Loucy (cell line): ENCODE results near the gene BTN3A1.
"Not testable (repeated sequence)": the region's sequence is repeated elsewhere in the genome, so short reads cannot be mapped to it uniquely, and the experiment has no call there.

Experiments
- H2AFZ ChIP-seq: fragments of 200-600 bp; sonication (generic); 2 replicates; pipeline ENCODE4 v1.6.0; 2016; ENCODE audit warnings: antibody characterized with exemption, mild to moderate bottlenecking, low read length, moderate library complexity
- H3F3A ChIP-seq: fragments of 200-600 bp; 2 replicates; pipeline ENCODE4 v1.6.0; 2016; ENCODE audit warnings: antibody characterized with exemption, low read depth, mild to moderate bottlenecking
- H3K27me3 ChIP-seq: fragments of 200-600 bp; sonication (generic); 2 replicates; pipeline ENCODE4 v1.6.1; 2014; ENCODE audit warnings: low read length, mild to moderate bottlenecking; ENCODE audit not compliant: insufficient read depth, poor library complexity, severe bottlenecking
- H3K36me3 ChIP-seq: fragments of 200-600 bp; sonication (generic); 2 replicates; pipeline ENCODE4 v1.6.1; 2016; ENCODE audit warnings: low read length; ENCODE audit not compliant: insufficient read depth
- H3K4me1 ChIP-seq: fragments of 200-600 bp; sonication (generic); 2 replicates; pipeline ENCODE4 v1.5.1; 2014; ENCODE audit warnings: low read length, mild to moderate bottlenecking; ENCODE audit not compliant: insufficient read depth, poor library complexity, severe bottlenecking
- H3K4me2 ChIP-seq: fragments of 200-600 bp; sonication (generic); 2 replicates; pipeline ENCODE4 v1.6.0; 2014; ENCODE audit warnings: antibody characterized with exemption, low read length, low read depth, mild to moderate bottlenecking; ENCODE audit not compliant: poor library complexity, severe bottlenecking
- H3K4me3 ChIP-seq: fragments of 200-600 bp; sonication (generic); 2 replicates; pipeline ENCODE4 v1.5.1; 2014; ENCODE audit warnings: low read length, mild to moderate bottlenecking, mixed read lengths; ENCODE audit not compliant: poor library complexity, severe bottlenecking
- H3K79me2 ChIP-seq: fragments of 200-600 bp; sonication (generic); 2 replicates; pipeline ENCODE4 v1.6.1; 2014; ENCODE audit warnings: low read length; ENCODE audit not compliant: insufficient read depth
- H3K9ac ChIP-seq: fragments of 200-600 bp; sonication (generic); 2 replicates; pipeline ENCODE4 v1.6.0; 2014; ENCODE audit warnings: mild to moderate bottlenecking, low read depth, low read length, moderate library complexity; ENCODE audit not compliant: poor library complexity, severe bottlenecking
- H3K9me2 ChIP-seq: fragments of 200-600 bp; sonication (generic); replicated peaks from 2 replicates; pipeline ENCODE4 v1.6.1; 2016; ENCODE audit warnings: low read depth, low read length, mixed read lengths
- H3K9me3 ChIP-seq: fragments of 200-600 bp; sonication (generic); 2 replicates; pipeline ENCODE4 v1.6.1; 2014; ENCODE audit warnings: mild to moderate bottlenecking, antibody characterized with exemption, low read length, low read depth; ENCODE audit not compliant: insufficient read depth
- H4K20me1 ChIP-seq: fragments of 200-600 bp; sonication (generic); 2 replicates; pipeline ENCODE4 v1.6.0; 2014; ENCODE audit warnings: antibody characterized with exemption, low read length, mild to moderate bottlenecking; ENCODE audit not compliant: insufficient read depth, poor library complexity, severe bottlenecking
- CTCF ChIP-seq: fragments of 200-600 bp; sonication (generic); conservative IDR thresholded peaks from 2 replicates; pipeline ENCODE4 v1.5.1; 2014; ENCODE audit warnings: mild to moderate bottlenecking, antibody characterized with exemption, low read length
- EZH2phosphoT487 ChIP-seq: fragments of 200-600 bp; IDR thresholded peaks from 2 replicates; pipeline ENCODE4 v1.6.1; 2018; ENCODE audit warnings: antibody characterized with exemption, mild to moderate bottlenecking, moderate library complexity, borderline replicate concordance

BTN3A1 gene

GRCh38 chr6:26375270-26375669 lies 26.8 kb upstream of the BTN3A1 start:
- Histone ChIP-seq H4K20me1 (no peaks in the 10 kb centered on the region), H2AFZ (peak overlapping the region; percentile 50; the same call in 1 of the 2 replicates), H3K4me1 (peaks cover 14% of the 10 kb centered on the region), H3F3A (no peaks in the 10 kb centered on the region), H3K9ac (peak overlapping the region; percentile 52), H3K9me2 (no peaks in the 10 kb centered on the region), H3K79me2 (peaks cover 2% of the 10 kb centered on the region; the same call in 1 of the 2 replicates), H3K36me3 (peaks cover 10% of the 10 kb centered on the region; the same call in 1 of the 2 replicates), H3K9me3 (no peaks in the 10 kb centered on the region), H3K4me2 (peak overlapping the region; percentile 58), H3K4me3 (peak overlapping the region; percentile 49), H3K27me3 (no peaks in the 10 kb centered on the region)
- TF ChIP-seq CTCF (no peak), EZH2phosphoT487 (no peak)

- H3K4me2 ChIP-seq: no peak overlapping the region
- peaks cover 9% of the 10 kb centered on the region for H3K4me1 ChIP-seq
- no peaks in the 10 kb centered on the region for H3K9me3 ChIP-seq
- H3K79me2 ChIP-seq: no peaks in the 10 kb centered on the region; the same call in 1 of the 2 replicates
- TF ChIP-seq EZH2phosphoT487 (no peak), CTCF (no peak)
- H3K27me3 ChIP-seq: no peaks in the 10 kb centered on the region
- no peaks in the 10 kb centered on the region for H3K9me2 ChIP-seq
- peaks cover 10% of the 10 kb centered on the region; the same call in 1 of the 2 replicates for H3K36me3 ChIP-seq
- H4K20me1 ChIP-seq: no peaks in the 10 kb centered on the region
- H2AFZ ChIP-seq: no peak overlapping the region
- no peak overlapping the region for H3K9ac ChIP-seq
- no peaks in the 10 kb centered on the region for H3F3A ChIP-seq
- H3K4me3 ChIP-seq: no peak overlapping the region
Observed at GRCh38 chr6:26377719-26378118, 24.4 kb upstream of the BTN3A1 start.

- not testable (repeated sequence) for H3K4me3 ChIP-seq, H3K9ac ChIP-seq, H3K4me2 ChIP-seq, H3K4me1 ChIP-seq, H3F3A ChIP-seq, H3K9me3 ChIP-seq, H4K20me1 ChIP-seq, H2AFZ ChIP-seq, H3K9me2 ChIP-seq, H3K36me3 ChIP-seq, H3K79me2 ChIP-seq, H3K27me3 ChIP-seq
Observed at GRCh38 chr6:26378143-26378542, 23.9 kb upstream of the BTN3A1 start.

GRCh38 chr6:26379292-26379691 lies 22.8 kb upstream of the BTN3A1 start:
- H3K79me2 ChIP-seq: 0 out of 2 replicates have a peak, but pooled peaks cover 4% of the 10 kb centered on the region
- H2AFZ ChIP-seq: no peak overlapping the region

More at GRCh38 chr6:26379292-26379691, 22.8 kb upstream of the BTN3A1 start:
- Histone ChIP-seq H3K9me3 (no peaks in the 10 kb centered on the region), H3K4me3 (no peak overlapping the region), H3K36me3 (peaks cover 8% of the 10 kb centered on the region; the same call in 1 of the 2 replicates), H4K20me1 (no peaks in the 10 kb centered on the region), H3K4me2 (no peak overlapping the region), H3K27me3 (no peaks in the 10 kb centered on the region), H3K9ac (no peak overlapping the region), H3K4me1 (peaks cover 16% of the 10 kb centered on the region), H3K9me2 (no peaks in the 10 kb centered on the region), H3F3A (no peaks in the 10 kb centered on the region)
- TF ChIP-seq EZH2phosphoT487 (no peak), CTCF (no peak)
